GM21367 (cell line): Measurements from ENCODE around the gene FAM216B.
"Not testable (repeated sequence)": the region's sequence is repeated elsewhere in the genome, so short reads cannot be mapped to it uniquely, and the experiment has no call there.

Source experiments
- ATAC-seq: cut with Tn5 transposase; IDR thresholded peaks from one replicate; pipeline ENCODE4 v1.9.1; 2021; ENCODE audit not compliant: unreplicated experiment

Gene FAM216B

GRCh38 chr13:42777467-42777866 is 3.9 kb upstream of the FAM216B start:
- no peak for ATAC-seq

GRCh38 chr13:42780044-42780443 is 1.3 kb upstream of the FAM216B start:
- no peak for ATAC-seq

- ATAC-seq = no peak
Measured at GRCh38 chr13:42786715-42787114, 5.3 kb downstream of the FAM216B start.

DNA sequence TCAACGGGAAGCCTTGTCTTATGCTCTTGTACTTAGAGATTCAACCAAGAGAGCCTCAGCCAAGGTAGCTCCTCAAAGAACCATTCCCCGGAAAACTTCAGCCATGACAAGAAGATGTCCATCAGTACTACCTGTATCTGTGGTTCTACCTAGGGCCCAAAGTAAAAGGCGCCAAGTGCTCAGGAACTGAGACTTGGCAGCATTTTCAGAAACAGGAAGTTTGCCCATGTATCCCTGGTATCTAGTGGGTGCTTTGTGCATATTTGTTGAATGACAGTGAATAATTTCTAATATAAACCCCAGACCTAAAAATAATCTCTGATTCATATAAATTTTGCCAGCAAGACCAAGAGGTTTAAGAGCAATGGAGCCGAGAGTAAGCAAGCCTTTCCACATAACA is 7.2 kb downstream of the FAM216B start:
- no peak for ATAC-seq

DNA sequence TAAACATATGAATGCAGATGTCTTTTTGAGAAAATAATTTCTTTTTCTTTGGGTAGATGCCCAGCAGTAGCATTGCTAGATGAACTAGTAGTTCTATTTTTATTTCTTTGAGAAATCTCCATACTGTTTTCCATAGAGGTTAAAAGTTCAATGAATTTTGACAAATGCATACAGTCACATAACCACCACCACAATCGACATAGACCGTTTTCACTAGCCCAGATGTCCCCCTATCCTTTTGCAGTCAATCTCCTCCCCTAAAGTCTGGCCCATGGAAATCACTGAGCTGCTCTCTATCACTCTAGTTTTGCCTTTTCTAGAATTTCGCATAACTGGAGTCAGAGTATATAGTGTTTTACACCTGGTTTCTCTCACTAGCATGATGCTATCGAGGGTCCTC is 10.8 kb downstream of the FAM216B start:
- ATAC-seq = no peak

DNA sequence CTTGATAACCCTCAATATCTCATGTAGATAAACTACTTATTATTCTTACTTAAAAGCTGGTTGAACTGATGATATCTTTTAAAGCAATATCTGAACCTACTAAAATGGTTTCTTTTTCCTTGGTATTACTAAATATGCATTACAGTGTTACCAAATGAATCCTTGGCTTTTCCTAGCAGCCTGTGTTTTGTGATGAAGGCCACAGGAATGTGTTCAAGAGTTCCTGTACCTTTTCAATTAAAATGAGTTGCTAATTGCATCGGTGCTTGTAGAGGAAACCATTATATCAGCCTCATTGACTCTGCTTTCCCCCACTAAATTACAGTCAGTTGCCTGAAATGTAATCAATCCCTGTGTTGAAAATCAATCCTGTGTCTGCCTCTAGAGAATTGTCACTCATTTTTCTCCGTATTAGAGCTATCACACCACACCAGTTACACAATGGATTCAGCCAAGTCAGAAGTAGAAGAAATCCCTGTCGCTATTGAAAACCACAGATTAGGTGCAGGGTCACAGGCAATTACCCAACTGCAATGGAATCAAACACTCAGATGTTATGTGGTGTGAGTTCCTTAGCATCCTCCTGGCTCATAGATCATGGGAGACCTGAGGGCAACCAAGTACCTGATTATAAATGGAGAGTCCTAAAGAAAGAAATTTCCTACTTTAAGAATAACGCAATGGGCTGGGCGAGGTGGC is 13.3 kb downstream of the FAM216B start:
- ATAC-seq = no peak

- ATAC-seq = no peak
Measured at GRCh38 chr13:42795666-42796065, 14.3 kb downstream of the FAM216B start.

- ATAC-seq = no peak
Measured at GRCh38 chr13:42796747-42797356, 15.5 kb downstream of the FAM216B start.

DNA sequence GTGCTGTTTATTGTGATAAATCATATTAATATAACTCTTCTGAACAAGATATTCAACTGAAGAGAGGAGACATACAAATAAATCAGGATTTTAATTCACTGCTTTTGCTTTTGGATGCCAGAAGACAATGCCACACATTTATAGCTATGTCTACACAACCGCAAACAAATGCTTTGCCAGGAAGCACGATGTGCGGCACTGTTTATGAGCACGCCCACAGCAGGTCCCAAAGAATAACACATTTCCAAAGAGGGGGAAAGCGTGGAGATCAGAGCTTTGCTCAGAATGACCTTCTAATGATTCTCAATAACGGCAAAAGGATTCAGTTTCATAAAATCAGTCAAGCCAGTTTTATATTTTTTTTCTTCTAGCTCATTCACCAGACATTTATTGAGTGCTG is 16.7 kb downstream of the FAM216B start:
- no peak for ATAC-seq

- no peak for ATAC-seq
Measured at GRCh38 chr13:42800109-42800643, 18.8 kb downstream of the FAM216B start.

GRCh38 chr13:42803563-42804204 is 22.3 kb downstream of the FAM216B start:
- no peak for ATAC-seq

GRCh38 chr13:42804244-42804874 is 23.0 kb downstream of the FAM216B start:
- no peak for ATAC-seq

GRCh38 chr13:42807241-42807640 is 25.9 kb downstream of the FAM216B start:
- ATAC-seq = no peak

- ATAC-seq = no peak
Measured at GRCh38 chr13:42807866-42808265, 26.5 kb downstream of the FAM216B start.

GRCh38 chr13:42808341-42808940 is 27.1 kb downstream of the FAM216B start:
- no peak for ATAC-seq

GRCh38 chr13:42812316-42812715 is 30.9 kb downstream of the FAM216B start:
- no peak for ATAC-seq

- ATAC-seq = no peak
Measured at GRCh38 chr13:42814868-42815267, 33.5 kb downstream of the FAM216B start.

GRCh38 chr13:42815681-42816080 is 34.3 kb downstream of the FAM216B start:
- ATAC-seq = no peak

DNA sequence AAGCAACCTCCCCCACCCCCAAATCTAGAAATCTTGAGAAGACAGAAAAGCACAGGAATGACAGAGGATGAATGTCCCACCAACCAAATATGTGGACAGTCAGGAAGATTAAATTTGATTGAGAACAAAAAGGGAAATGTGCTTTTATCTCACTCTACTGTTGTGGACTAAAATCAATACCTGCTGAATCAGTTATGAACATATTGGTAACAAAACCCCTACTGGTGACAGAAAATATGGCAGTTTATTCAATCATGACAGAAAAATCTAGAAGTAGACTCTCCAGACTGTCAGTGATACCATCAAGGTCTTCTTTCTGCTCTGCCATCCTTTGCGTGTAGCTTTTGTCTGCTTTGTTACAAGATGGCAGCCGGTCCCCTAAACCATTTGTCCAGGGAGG is 35.2 kb downstream of the FAM216B start:
- ATAC-seq = no peak

DNA sequence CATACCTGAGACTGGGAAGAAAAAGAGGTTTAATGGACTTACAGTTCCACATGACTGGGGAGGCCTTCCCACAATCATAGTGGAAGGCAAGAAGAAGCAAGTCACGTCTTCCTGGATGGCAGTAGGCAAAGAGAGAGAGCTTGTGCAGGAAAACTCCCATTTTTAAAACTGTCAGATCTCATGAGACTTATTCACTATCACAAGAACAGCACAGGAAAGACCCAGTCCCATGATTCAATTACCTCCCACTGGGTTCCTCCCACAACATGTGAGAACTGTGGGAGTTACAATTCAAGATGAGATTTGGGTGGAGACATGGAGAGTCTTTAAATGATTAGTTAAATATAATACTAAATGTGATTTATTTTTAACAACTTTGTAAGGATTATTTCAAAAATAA is 38.3 kb downstream of the FAM216B start:
- not testable (repeated sequence) for ATAC-seq

GRCh38 chr13:42820451-42820850 is 39.1 kb downstream of the FAM216B start:
- no peak for ATAC-seq
